ENCODE data around the gene LYZ. TPM values are rescaled to one million over a fixed set of nuclear protein-coding genes. Genes with fewer than 3 reads are reported as not detected.

LYZ gene
- total and polyA plus RNA-seq, 9 donors = 11.3 to 80.7 (median 34.2) TPM

- H3K4me1 ChIP-seq (ENCODE audit: control insufficient read depth, insufficient read depth, low read length) = no peaks in the 10 kb centered on the region
- DNase-seq = no peak
- 100% methylated on average over 1 of the region's 1 CpG for WGBS (ENCODE audit: insufficient coverage)
- no peaks in the 10 kb centered on the region for H3K9me3 ChIP-seq (replicated peaks; ENCODE audit: control insufficient read depth, low read depth, low read length)
- peaks cover 8% of the 10 kb centered on the region for H3K36me3 ChIP-seq (ENCODE audit: control insufficient read depth, insufficient read depth, low read length)
- no peak overlapping the region for H3K4me3 ChIP-seq (ENCODE audit: low read length)
- no peaks in the 10 kb centered on the region for H3K27me3 ChIP-seq (ENCODE audit: control insufficient read depth, insufficient read depth, low read length)
- no peak overlapping the region for H3K27ac ChIP-seq (ENCODE audit: low read length)
Measured at GRCh38 chr12:69383074-69383473, 34.9 kb downstream of the LYZ start.

GRCh38 chr12:69385038-69385437 lies 36.9 kb downstream of the LYZ start:
- 85% methylated on average over 2 of the region's 3 CpGs for WGBS (ENCODE audit: insufficient coverage)
- Histone ChIP-seq H3K4me3 (ENCODE audit: low read length) (no peak overlapping the region), H3K36me3 (ENCODE audit: control insufficient read depth, insufficient read depth, low read length) (peaks cover 7% of the 10 kb centered on the region), H3K27me3 (ENCODE audit: control insufficient read depth, insufficient read depth, low read length) (no peaks in the 10 kb centered on the region), H3K4me1 (ENCODE audit: control insufficient read depth, insufficient read depth, low read length) (no peaks in the 10 kb centered on the region), H3K27ac (ENCODE audit: low read length) (no peak overlapping the region), H3K9me3 (replicated peaks; ENCODE audit: control insufficient read depth, low read depth, low read length) (no peaks in the 10 kb centered on the region)
- no peak for DNase-seq

- no peaks in the 10 kb centered on the region for H3K4me1 ChIP-seq (ENCODE audit: control insufficient read depth, insufficient read depth, low read length)
- H3K36me3 ChIP-seq (ENCODE audit: control insufficient read depth, insufficient read depth, low read length) = peaks cover 9% of the 10 kb centered on the region
- no peak overlapping the region for H3K27ac ChIP-seq (ENCODE audit: low read length)
- no peaks in the 10 kb centered on the region for H3K27me3 ChIP-seq (ENCODE audit: control insufficient read depth, insufficient read depth, low read length)
- no peaks in the 10 kb centered on the region for H3K9me3 ChIP-seq (replicated peaks; ENCODE audit: control insufficient read depth, low read depth, low read length)
- no peak for DNase-seq
- WGBS (ENCODE audit: insufficient coverage) = no CpG with 5 or more reads among the region's 2 CpGs
- H3K4me3 ChIP-seq (ENCODE audit: low read length) = no peak overlapping the region
Measured at GRCh38 chr12:69386921-69387320, 38.7 kb downstream of the LYZ start.

- H3K36me3 ChIP-seq (ENCODE audit: control insufficient read depth, insufficient read depth, low read length) = peaks cover 5% of the 10 kb centered on the region
- H3K27me3 ChIP-seq (ENCODE audit: control insufficient read depth, insufficient read depth, low read length) = no peaks in the 10 kb centered on the region
- DNase-seq = peak; percentile 66
- no CpG with 5 or more reads among the region's 1 CpG for WGBS (ENCODE audit: insufficient coverage)
- no peaks in the 10 kb centered on the region for H3K9me3 ChIP-seq (replicated peaks; ENCODE audit: control insufficient read depth, low read depth, low read length)
- H3K4me3 ChIP-seq (ENCODE audit: low read length) = no peak overlapping the region
- no peak overlapping the region for H3K27ac ChIP-seq (ENCODE audit: low read length)
- H3K4me1 ChIP-seq (ENCODE audit: control insufficient read depth, insufficient read depth, low read length) = no peaks in the 10 kb centered on the region
Measured at GRCh38 chr12:69388371-69388770, 40.2 kb downstream of the LYZ start.

GRCh38 chr12:69389831-69390230 lies 41.6 kb downstream of the LYZ start:
- H3K4me3 ChIP-seq (ENCODE audit: low read length) = no peak overlapping the region
- DNase-seq = peak; percentile 8
- peaks cover 5% of the 10 kb centered on the region for H3K36me3 ChIP-seq (ENCODE audit: control insufficient read depth, insufficient read depth, low read length)
- H3K9me3 ChIP-seq (replicated peaks; ENCODE audit: control insufficient read depth, low read depth, low read length) = no peaks in the 10 kb centered on the region
- no peak overlapping the region for H3K27ac ChIP-seq (ENCODE audit: low read length)
- H3K27me3 ChIP-seq (ENCODE audit: control insufficient read depth, insufficient read depth, low read length) = no peaks in the 10 kb centered on the region
- no peaks in the 10 kb centered on the region for H3K4me1 ChIP-seq (ENCODE audit: control insufficient read depth, insufficient read depth, low read length)
- no CpG with 5 or more reads among the region's 1 CpG for whole genome bisulfite sequencing (ENCODE audit: insufficient coverage)

GRCh38 chr12:69392179-69392928 lies 44.2 kb downstream of the LYZ start:
- H3K36me3 ChIP-seq (ENCODE audit: control insufficient read depth, insufficient read depth, low read length) = peaks cover 5% of the 10 kb centered on the region
- peaks cover 3% of the 10 kb centered on the region for H3K9me3 ChIP-seq (replicated peaks; ENCODE audit: control insufficient read depth, low read depth, low read length)
- no peak for DNase-seq
- H3K27me3 ChIP-seq (ENCODE audit: control insufficient read depth, insufficient read depth, low read length) = no peaks in the 10 kb centered on the region
- no peak overlapping the region for H3K27ac ChIP-seq (ENCODE audit: low read length)
- no peaks in the 10 kb centered on the region for H3K4me1 ChIP-seq (ENCODE audit: control insufficient read depth, insufficient read depth, low read length)
- WGBS (ENCODE audit: insufficient coverage) = no CpG with 5 or more reads among the region's 1 CpG
- H3K4me3 ChIP-seq (ENCODE audit: low read length) = no peak overlapping the region

GRCh38 chr12:69396041-69396440 lies 47.9 kb downstream of the LYZ start:
- Histone ChIP-seq H3K27ac (ENCODE audit: low read length) (no peak overlapping the region), H3K4me1 (ENCODE audit: control insufficient read depth, insufficient read depth, low read length) (no peaks in the 10 kb centered on the region), H3K4me3 (ENCODE audit: low read length) (no peak overlapping the region), H3K9me3 (replicated peaks; ENCODE audit: control insufficient read depth, low read depth, low read length) (peaks cover 3% of the 10 kb centered on the region), H3K27me3 (ENCODE audit: control insufficient read depth, insufficient read depth, low read length) (no peaks in the 10 kb centered on the region), H3K36me3 (ENCODE audit: control insufficient read depth, insufficient read depth, low read length) (peaks cover 5% of the 10 kb centered on the region)
- no peak for DNase-seq
- WGBS (ENCODE audit: insufficient coverage) = no CpG with 5 or more reads among the region's 1 CpG

GRCh38 chr12:69396963-69397362 lies 48.8 kb downstream of the LYZ start:
- Histone ChIP-seq H3K27me3 (ENCODE audit: control insufficient read depth, insufficient read depth, low read length) (no peaks in the 10 kb centered on the region), H3K9me3 (replicated peaks; ENCODE audit: control insufficient read depth, low read depth, low read length) (peaks cover 3% of the 10 kb centered on the region), H3K4me1 (ENCODE audit: control insufficient read depth, insufficient read depth, low read length) (no peaks in the 10 kb centered on the region), H3K27ac (ENCODE audit: low read length) (no peak overlapping the region), H3K36me3 (ENCODE audit: control insufficient read depth, insufficient read depth, low read length) (no peaks in the 10 kb centered on the region), H3K4me3 (ENCODE audit: low read length) (no peak overlapping the region)
- WGBS (ENCODE audit: insufficient coverage) = no CpG with 5 or more reads among the region's 3 CpGs
- no peak for DNase-seq

GRCh38 chr12:69397978-69398377 lies 49.8 kb downstream of the LYZ start:
- no peaks in the 10 kb centered on the region for H3K27me3 ChIP-seq (ENCODE audit: control insufficient read depth, insufficient read depth, low read length)
- H3K4me1 ChIP-seq (ENCODE audit: control insufficient read depth, insufficient read depth, low read length) = no peaks in the 10 kb centered on the region
- no peak overlapping the region for H3K4me3 ChIP-seq (ENCODE audit: low read length)
- no peak for DNase-seq
- H3K27ac ChIP-seq (ENCODE audit: low read length) = no peak overlapping the region
- H3K9me3 ChIP-seq (replicated peaks; ENCODE audit: control insufficient read depth, low read depth, low read length) = peaks cover 3% of the 10 kb centered on the region
- no CpG with 5 or more reads among the region's 3 CpGs for WGBS (ENCODE audit: insufficient coverage)
- no peaks in the 10 kb centered on the region for H3K36me3 ChIP-seq (ENCODE audit: control insufficient read depth, insufficient read depth, low read length)

GRCh38 chr12:69401940-69402339 lies 53.8 kb downstream of the LYZ start:
- no peak for DNase-seq
- Histone ChIP-seq H3K27me3 (ENCODE audit: control insufficient read depth, insufficient read depth, low read length) (no peaks in the 10 kb centered on the region), H3K9me3 (replicated peaks; ENCODE audit: control insufficient read depth, low read depth, low read length) (peaks cover 2% of the 10 kb centered on the region), H3K4me3 (ENCODE audit: low read length) (no peak overlapping the region), H3K4me1 (ENCODE audit: control insufficient read depth, insufficient read depth, low read length) (no peaks in the 10 kb centered on the region), H3K27ac (ENCODE audit: low read length) (no peak overlapping the region), H3K36me3 (ENCODE audit: control insufficient read depth, insufficient read depth, low read length) (no peaks in the 10 kb centered on the region)
- 55% methylated on average over 1 of the region's 4 CpGs for WGBS (ENCODE audit: insufficient coverage)
